Motor neuron (in vitro differentiated cells): ENCODE measurements around the gene CCDC18. TPM values are rescaled to one million over a fixed set of nuclear protein-coding genes. Genes with fewer than 3 reads are reported as not detected.
A peak's percentile ranks its signal among the peaks of the same experiment; 100 is the strongest.
"Not testable (repeated sequence)": the region's sequence is repeated elsewhere in the genome, so short reads cannot be mapped to it uniquely, and the experiment has no call there.

ENCODE experiments used
- ATAC-seq, 8 experiments: fragments of 200-7000 bp; cut with Tn5 transposase; replicated peaks in 6 of 8; 2 replicates each; pipeline ENCODE4 v1.8.0; 2021; ENCODE audit warnings: mild to moderate bottlenecking in 8 of 8, moderate library complexity in 8 of 8
- H3K27ac ChIP-seq, 2 donors: fragments of 250-450 bp; sonication (Bioruptor Pico); 2 replicates each; pipeline ENCODE4 v1.9.0; 2021; ENCODE audit warnings: antibody characterized with exemption in 2 of 2, mild to moderate bottlenecking in 2 of 2, moderate library complexity in 1 of 2
- H3K4me1 ChIP-seq, 2 donors: fragments of 250-450 bp; sonication (Bioruptor Pico); replicated peaks in 1 of 2; 2 replicates each; pipeline ENCODE4 v1.6.1; 2021; ENCODE audit warnings: antibody characterized with exemption in 2 of 2, mild to moderate bottlenecking in 2 of 2, moderate library complexity in 1 of 2
- H3K4me3 ChIP-seq, 5 donors: fragments of 250-450 bp; sonication (Bioruptor Pico); 2 replicates each; pipeline ENCODE4 v1.9.0; 2021; ENCODE audit warnings: antibody characterized with exemption in 5 of 5, mild to moderate bottlenecking in 5 of 5, moderate library complexity in 4 of 5
- WGBS, 10 experiments: fragments of 450-650 bp; shearing (Covaris generic); methylation state at CpG; one replicate each; pipeline ENCODE4 v1.0.0; 2022; 5-methylcytosine and 5-hydroxymethylcytosine counted together
- in situ Hi-C, 9 experiments: fragments of 400-800 bp; cut with MboI; loops; one replicate each; pipeline ENCODE4 v1.15.0; 2021; ENCODE audit warnings: low sequenced_read_pairs in 9 of 9, low pct_unique_long_range_greater_than_20kb in 2 of 9; ENCODE audit not compliant: unreplicated experiment in 9 of 9
- total RNA-seq, 8 experiments: library from RNA; unstranded; fragments of 300-600 nt; gene quantifications; 2 replicates each; pipeline versions ENCODE4 v1.2.3 to v1.2.4, GENCODE V29; 2022

CCDC18 gene
- total RNA-seq, 8 experiments from 2014 or later = 5.3 to 49.0 (median 14.5) TPM

DNA sequence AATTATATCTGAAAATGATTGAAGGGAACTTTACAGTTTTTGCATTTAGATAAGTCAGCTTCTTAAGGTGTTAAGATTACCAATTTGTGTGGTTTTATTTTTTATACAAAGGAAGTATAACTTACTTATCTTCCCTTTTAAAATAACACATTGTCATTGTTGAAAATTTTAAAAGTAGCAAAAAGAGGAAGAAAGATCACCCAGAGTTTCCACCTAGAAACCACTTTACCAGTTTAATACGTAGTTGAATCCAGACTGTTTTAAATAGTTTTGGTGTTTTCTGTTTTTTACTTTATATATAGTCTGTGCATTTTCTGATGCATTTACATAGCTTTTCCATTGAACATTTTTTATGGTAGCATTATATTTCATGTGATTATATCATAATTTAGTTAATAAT lies 6.1 kb downstream of the CCDC18 start:
- ATAC-seq = no peak
- no peak overlapping the region for H3K27ac ChIP-seq
- no peaks in the 10 kb centered on the region for H3K4me1 ChIP-seq
- in situ Hi-C loops = no loop called here
- 83 to 100% (median 95%) methylated on average over 1 of the region's 1 CpG for WGBS, 10 experiments
- no peak overlapping the region for H3K4me3 ChIP-seq

DNA sequence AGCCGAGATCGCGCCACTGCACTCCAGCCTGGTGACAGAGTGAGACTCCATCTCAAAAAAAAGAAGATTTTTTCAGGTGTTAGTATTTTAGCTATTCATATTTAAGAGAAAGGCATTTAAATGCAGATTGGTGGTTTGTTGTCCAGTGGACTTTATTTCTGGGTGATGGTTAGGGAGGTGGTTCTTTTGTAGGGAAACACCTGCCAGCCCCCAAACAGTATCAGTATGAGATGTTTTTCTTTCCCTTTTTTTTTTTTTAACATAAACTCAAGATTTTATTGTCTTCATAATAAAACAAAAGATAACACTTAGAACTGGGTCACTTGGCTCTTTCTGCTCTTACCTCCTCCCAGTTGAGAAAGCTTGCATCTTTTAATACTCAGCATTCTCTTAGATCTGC lies 9.9 kb downstream of the CCDC18 start:
- WGBS, 10 experiments = 90 to 100% (median 100%) methylated on average over 2 to 3 of the region's 3 CpGs; no CpG with 5 or more reads in 3 of the 10 experiments
- in situ Hi-C loops = no loop called here
- Histone ChIP-seq H3K4me3 (no peak overlapping the region), H3K4me1 (no peaks in the 10 kb centered on the region), H3K27ac (no peak overlapping the region)
- no peak for ATAC-seq

DNA sequence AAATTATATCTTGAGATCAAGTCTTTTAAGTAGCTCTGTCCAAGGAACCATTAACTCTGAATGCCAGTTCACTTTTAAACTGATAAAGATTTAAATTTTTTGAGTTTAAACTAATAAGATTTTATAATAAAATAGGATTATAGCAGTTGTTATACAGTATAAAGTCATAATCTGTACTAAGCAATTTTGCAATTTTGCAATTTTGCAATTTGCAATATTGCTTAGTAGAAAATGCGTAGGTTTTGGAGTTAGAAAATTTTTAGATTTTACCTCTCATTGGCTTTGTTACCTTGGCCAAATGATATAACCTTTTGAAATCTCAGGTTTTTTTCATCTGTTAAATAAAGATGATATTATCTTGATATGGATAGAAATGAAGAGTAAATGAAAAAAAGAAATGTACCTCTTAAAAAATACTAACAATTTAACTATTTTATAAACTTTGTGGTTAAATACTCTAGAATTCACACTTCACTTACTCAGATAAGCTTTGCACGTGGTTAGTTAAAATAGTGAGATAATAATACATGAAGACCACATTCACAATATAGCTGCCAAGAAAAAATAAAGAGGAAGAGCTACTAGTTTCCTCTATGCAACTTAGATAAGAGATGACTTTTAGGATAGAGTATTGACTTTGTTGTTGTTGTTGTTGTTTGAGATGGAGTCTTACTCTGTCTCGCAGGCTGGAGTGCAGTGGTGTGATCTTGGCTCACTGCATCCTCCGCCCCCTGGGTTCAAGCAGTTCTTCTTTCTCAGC lies 13.9 kb downstream of the CCDC18 start:
- in situ Hi-C loops = no loop called here
- ATAC-seq = no peak
- Histone ChIP-seq H3K4me3 (no peak overlapping the region), H3K4me1 (no peaks in the 10 kb centered on the region), H3K27ac (no peak overlapping the region)
- WGBS, 10 experiments = 90 to 100% (median 97%) methylated on average over 1 to 4 of the region's 4 CpGs

DNA sequence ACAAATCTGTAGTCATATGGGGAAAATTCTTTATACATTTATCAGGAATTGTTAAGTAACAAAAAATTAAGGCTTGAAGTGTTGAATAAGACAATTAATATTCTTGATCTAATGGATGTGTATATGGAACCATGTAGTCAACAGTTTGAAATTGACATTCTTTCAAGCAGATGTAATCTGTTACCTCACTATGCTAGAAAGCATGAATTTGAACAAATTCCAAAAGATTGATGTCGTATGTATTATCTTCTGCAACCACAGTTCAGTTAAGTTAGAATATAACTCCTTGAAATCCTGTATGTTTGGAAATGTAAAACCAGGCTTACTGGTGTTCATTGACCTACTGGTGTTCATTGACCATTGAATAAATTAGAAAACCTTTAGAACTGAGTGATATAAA lies 16.1 kb downstream of the CCDC18 start:
- Histone ChIP-seq H3K4me3 (no peak overlapping the region), H3K4me1 (no peaks in the 10 kb centered on the region), H3K27ac (no peak overlapping the region)
- peak in 1 of 8 experiments; percentile 24 for ATAC-seq
- in situ Hi-C loops = no loop called here
- WGBS, 10 experiments = 33 to 100% (median 100%) methylated on average over 1 of the region's 1 CpG; no CpG with 5 or more reads in 2 of the 10 experiments

DNA sequence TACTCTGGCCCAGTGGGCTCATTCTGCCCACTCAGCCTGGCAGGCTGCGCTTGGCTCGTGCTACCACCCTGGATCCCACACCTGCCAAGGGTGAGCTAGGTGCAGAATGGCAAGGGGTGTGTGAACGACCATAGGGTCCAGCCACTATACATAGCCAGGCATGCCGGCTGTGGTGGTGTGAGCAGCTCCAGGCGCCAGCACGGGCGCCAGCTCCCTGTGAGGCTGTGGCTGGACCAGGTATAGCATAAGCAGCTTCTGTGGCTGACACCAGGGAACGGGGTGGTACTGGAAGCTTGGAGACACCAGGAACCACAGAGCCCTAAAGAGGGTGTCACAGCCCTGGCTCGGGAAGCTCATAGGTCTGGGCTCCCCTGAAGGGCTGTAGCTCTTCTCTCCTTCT lies 18.6 kb downstream of the CCDC18 start:
- in situ Hi-C loops = no loop called here
- peak in 1 of 8 experiments; percentile 13 for ATAC-seq
- Histone ChIP-seq H3K4me3 (no peak overlapping the region), H3K4me1 (no peaks in the 10 kb centered on the region), H3K27ac (no peak overlapping the region)
- 96 to 100% (median 100%) methylated on average over 1 to 7 of the region's 9 CpGs; no CpG with 5 or more reads in 4 of the 10 experiments for WGBS, 10 experiments

DNA sequence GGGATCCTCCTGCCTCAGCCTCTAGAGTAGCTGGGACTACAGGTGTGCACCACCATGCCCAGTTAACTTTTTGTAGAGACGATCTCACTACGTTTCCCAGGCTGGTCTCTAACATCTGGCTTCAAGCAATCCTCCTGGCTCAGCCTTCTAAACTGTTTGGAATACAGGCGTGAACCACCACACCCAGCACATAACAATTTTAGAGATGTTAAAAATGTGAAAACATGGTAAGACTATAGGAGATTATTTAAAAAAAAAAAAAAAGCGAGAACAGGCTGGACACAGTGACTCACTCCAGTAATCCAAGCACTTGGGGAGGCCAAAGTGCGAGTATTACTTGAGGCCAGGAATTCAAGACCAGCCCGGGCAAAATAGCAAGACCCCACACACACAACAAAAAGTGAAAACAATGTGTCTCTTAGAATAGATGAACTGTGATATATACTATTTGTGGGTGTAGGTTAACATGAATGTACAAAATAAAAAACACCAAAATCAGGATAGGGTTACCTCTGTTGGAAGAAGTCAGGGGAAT lies 19.6 kb downstream of the CCDC18 start:
- Histone ChIP-seq H3K4me1 (no peaks in the 10 kb centered on the region), H3K4me3 (no peak overlapping the region), H3K27ac (no peak overlapping the region)
- 51 to 100% (median 92%) methylated on average over 3 to 6 of the region's 6 CpGs; no CpG with 5 or more reads in 1 of the 10 experiments for WGBS, 10 experiments
- peak in 1 of 8 experiments; percentile 72 for ATAC-seq
- in situ Hi-C loops = no loop called here

DNA sequence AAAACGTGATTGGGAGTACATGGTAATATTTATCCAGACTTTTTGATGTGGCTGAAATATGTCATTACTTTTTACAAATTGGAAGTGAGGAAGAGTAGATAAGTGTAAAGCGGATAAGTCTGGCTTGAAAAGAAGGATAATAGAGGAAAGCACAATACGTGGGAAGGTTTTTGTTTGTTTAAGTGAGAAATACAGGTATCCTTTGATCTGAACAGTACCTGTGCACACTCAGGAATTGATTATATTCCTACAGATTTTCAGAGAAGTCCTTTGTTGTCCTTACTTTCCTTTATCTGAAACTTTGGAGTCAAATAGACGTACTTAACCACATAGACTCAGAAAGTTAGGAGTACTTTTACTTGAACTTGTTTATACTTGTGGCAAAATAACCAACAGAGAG lies 20.2 kb downstream of the CCDC18 start:
- H3K27ac ChIP-seq = no peak overlapping the region
- no peaks in the 10 kb centered on the region for H3K4me1 ChIP-seq
- ATAC-seq = no peak
- 86 to 100% (median 95%) methylated on average over 3 to 4 of the region's 4 CpGs for WGBS, 10 experiments
- H3K4me3 ChIP-seq = no peak overlapping the region
- in situ Hi-C loops = no loop called here

DNA sequence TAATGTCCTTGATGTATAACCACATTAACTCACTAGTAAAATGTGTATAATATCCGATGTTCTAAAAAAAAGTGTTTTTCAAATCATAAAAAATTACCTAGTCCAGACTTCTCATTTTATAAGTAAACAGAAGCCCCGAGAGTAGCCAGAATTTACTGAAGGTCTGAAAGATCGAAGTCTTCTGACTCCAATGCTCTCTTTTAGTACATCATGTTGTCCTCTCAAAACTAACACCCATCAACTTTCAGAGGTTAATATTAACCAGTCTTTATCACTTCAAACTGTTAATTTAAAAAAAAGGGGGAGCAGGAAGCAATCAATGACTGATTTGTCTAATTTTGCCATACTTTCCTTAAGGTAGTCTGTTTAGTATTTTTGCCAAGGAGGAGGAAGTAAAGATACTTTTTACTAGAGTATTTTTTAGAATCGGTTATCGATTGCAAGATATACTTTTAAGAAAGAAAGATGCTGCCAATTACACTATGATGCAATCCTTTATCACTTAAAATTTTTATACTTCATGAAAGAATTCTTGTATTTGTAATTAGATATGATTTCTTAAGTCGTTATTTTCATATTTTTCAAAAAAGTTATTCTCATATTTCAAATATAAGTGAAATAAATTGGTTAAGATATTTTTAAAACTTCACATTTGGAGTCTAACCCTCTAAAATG lies 25.5 kb downstream of the CCDC18 start:
- Histone ChIP-seq H3K27ac (no peak overlapping the region), H3K4me3 (no peak overlapping the region), H3K4me1 (no peaks in the 10 kb centered on the region)
- in situ Hi-C loops = no loop called here
- ATAC-seq = no peak
- 88 to 98% (median 96%) methylated on average over 5 to 6 of the region's 6 CpGs for WGBS, 10 experiments

DNA sequence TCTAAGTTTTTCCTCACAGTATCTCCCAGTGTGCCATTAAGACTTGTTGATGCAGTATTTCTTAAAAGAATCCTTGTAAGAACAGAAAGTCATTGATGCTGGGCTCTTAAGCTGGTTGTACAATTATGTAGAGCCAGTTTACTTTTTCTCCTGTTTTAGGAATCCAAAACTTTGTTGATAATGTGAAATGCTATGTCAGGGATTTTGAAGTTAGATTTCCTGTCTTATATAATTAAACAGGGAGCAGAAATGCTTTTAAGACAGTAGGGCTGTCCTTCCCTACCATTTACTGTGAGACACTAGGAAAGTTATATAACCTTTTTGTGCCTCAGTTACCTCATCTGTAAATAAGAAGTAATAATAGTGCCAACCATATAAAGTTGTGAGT lies 26.0 kb downstream of the CCDC18 start:
- in situ Hi-C loops = no loop called here
- H3K27ac ChIP-seq = no peak overlapping the region
- H3K4me3 ChIP-seq = no peak overlapping the region
- ATAC-seq = no peak
- H3K4me1 ChIP-seq = no peaks in the 10 kb centered on the region

DNA sequence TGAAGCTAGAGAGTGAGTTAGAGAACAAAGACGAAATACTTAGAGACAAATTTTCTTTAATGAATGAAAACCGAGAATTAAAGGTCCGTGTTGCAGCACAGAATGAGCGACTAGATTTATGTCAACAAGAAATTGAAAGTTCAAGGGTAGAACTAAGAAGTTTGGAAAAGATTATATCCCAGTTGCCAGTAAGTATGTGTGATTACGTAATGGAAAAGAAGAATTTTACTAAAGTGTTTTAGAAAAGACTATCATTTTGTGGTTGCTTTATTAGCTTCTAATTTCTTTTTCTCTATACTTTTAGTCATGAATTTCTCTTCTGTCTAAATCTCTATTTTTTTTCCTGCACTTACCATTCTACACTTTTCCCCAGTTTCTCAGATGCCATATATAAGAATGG lies 26.7 kb downstream of the CCDC18 start:
- ATAC-seq = no peak
- Histone ChIP-seq H3K4me3 (no peak overlapping the region), H3K27ac (no peak overlapping the region), H3K4me1 (no peaks in the 10 kb centered on the region)
- in situ Hi-C loops = no loop called here
- WGBS, 10 experiments = 79 to 97% (median 95%) methylated on average over 5 of the region's 5 CpGs

DNA sequence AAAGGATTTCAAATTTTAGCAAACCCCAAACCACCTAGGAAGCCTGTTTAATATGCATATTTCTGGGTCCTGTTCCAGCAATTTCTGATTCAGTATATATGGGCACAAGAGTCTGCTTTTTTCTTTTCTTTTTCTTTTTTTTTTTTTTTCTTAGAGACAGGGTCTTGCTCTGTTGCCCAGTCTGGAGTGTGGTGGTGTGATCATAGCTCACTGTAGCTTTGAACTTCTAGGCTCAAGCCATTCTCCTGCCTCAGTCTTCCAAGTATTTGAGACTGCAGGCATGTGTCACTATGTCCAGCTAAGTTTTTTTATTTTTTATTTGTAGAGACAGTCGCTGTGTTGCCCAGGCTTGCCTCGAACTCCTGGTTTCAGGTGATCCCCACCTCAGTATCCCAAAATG lies 34.8 kb downstream of the CCDC18 start:
- WGBS, 10 experiments = 80 to 100% (median 95%) methylated on average over 1 to 2 of the region's 2 CpGs
- in situ Hi-C loops = no loop called here
- Histone ChIP-seq H3K27ac (no peak overlapping the region), H3K4me1 (no peaks in the 10 kb centered on the region), H3K4me3 (no peak overlapping the region)
- ATAC-seq = no peak

DNA sequence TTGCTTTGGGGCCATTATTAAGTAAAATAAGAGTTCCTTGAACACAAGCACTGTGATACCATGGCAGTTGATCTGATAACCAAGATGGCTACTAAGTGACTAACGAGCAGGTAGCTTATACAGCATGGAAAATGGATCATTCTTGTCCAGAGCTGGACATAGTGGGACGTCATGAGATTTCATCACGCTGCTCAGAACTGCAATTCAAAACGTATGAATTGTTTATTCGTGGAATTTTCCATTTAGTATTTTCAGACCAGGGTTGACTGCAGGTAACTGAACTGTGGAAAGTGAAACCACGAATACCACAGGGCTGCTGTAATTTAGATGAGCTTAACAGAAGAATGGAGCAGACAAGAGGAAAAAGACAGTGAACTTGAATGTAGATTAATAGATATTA lies 38.9 kb downstream of the CCDC18 start:
- Histone ChIP-seq H3K4me3 (no peak overlapping the region), H3K4me1 (no peaks in the 10 kb centered on the region), H3K27ac (no peak overlapping the region)
- in situ Hi-C loops = no loop called here
- 54 to 100% (median 94%) methylated on average over 3 to 6 of the region's 6 CpGs for WGBS, 10 experiments
- peak in 2 of 8 experiments; percentile 32 to 43 for ATAC-seq

DNA sequence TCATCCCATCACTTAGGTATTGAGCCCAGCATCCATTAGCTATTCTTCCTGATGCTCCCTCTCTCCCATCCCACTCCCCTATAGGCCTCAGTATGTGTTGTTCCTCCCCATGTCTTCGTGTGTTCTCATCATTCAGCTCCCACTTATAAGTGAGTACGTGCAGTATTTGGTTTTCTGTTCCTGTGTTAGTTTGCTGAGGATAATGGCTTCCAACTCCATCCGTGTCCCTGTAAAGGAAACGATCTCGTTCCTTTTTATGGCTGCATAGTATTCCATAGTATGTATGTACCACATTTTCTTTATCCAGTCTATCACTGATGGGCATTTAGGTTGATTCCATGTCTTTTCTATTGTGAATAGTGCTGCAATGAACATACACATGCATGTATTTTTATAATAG lies 40.2 kb downstream of the CCDC18 start:
- ATAC-seq, in situ Hi-C loops, H3K27ac ChIP-seq, H3K4me3 ChIP-seq, H3K4me1 ChIP-seq: not testable (repeated sequence)
- 72 to 100% (median 93%) methylated on average over 1 to 5 of the region's 5 CpGs; no CpG with 5 or more reads in 4 of the 10 experiments for WGBS, 10 experiments
